H1 (cell line): ENCODE data around the gene ATXN2. TPM values are rescaled to one million over a fixed set of nuclear protein-coding genes. Genes with fewer than 3 reads are reported as not detected.

ENCODE experiments used
- EGR1 ChIP-seq: IDR thresholded peaks from 2 replicates; pipeline ENCODE4 v1.6.1; 2011; ENCODE audit warnings: low read depth, low read length, borderline replicate concordance
- HDAC6 ChIP-seq: IDR thresholded peaks from one replicate; pipeline ENCODE4 v1.7.1; 2012; ENCODE audit warnings: low read depth, mild to moderate bottlenecking, inconsistent platforms, low read length, moderate library complexity
- KDM5A ChIP-seq: fragments of 200-600 bp; IDR thresholded peaks from 2 replicates; pipeline ENCODE4 v1.7.1; 2012; ENCODE audit warnings: mild to moderate bottlenecking, low read length, inconsistent platforms, mixed read lengths
- NRF1 ChIP-seq: IDR thresholded peaks from 2 replicates; pipeline ENCODE4 v1.6.1; 2011; ENCODE audit warnings: mild to moderate bottlenecking, low read depth, low read length, improper control_type of control experiment
- PHF8 ChIP-seq: fragments of 200-600 bp; sonication (generic); conservative IDR thresholded peaks from 2 replicates; pipeline ENCODE4 v1.7.1; 2012; ENCODE audit warnings: low read depth, mild to moderate bottlenecking, inconsistent platforms, low read length, moderate library complexity
- RAD21 ChIP-seq, 2 experiments: IDR thresholded peaks in 1 of 2; conservative IDR thresholded peaks in 1 of 2; 2 replicates each; pipeline ENCODE4 v1.6.1; 2011; ENCODE audit warnings: low read depth in 2 of 2, low read length in 2 of 2, improper control_type of control experiment in 1 of 2, inconsistent platforms in 1 of 2, mild to moderate bottlenecking in 1 of 2, moderate library complexity in 1 of 2
- SP1 ChIP-seq: IDR thresholded peaks from 2 replicates; pipeline ENCODE4 v1.6.1; 2011; ENCODE audit warnings: low read depth, low read length
- SRF ChIP-seq: IDR thresholded peaks from 2 replicates; pipeline ENCODE4 v1.6.1; 2011; ENCODE audit warnings: mild to moderate bottlenecking, low read depth, low read length, moderate library complexity
- polyA plus RNA-seq, 7 experiments: library from polyadenylated mRNA; depleted of rRNA in 3 of 7; stranded (reverse) in 5 of 7; unstranded in 2 of 7; fragments of >200 nt in 5 of 7; fragments of 200-250 nt in 2 of 7; gene quantifications; 1 replicate in 5 of 7; 2 replicates in 1 of 7; 4 replicates in 1 of 7; pipeline versions ENCODE4 v1.2.1 to v1.2.3, GENCODE V29; 2011 to 2013; ENCODE audit warnings: missing spikeins in 2 of 7, mixed read lengths in 2 of 7
- total RNA-seq: library from RNA; stranded (reverse); fragmentation: NEBNext Ultra II Directional; extraction: Animal tissue kit (Norgen Biotek cat#: 25700); gene quantifications from 2 replicates; pipeline ENCODE4 v1.2.1, GENCODE V29; 2021
- TF ChIP-seq, protein P1 (sequence below): fragments of 300-600 bp; sonication (generic); IDR thresholded peaks from 2 replicates; pipeline ENCODE4 v1.7.1; 2012; ENCODE audit warnings: low read length, moderate library complexity, mild to moderate bottlenecking, inconsistent platforms; ENCODE audit not compliant: insufficient replicate concordance
- TF ChIP-seq, protein P2 (sequence below): IDR thresholded peaks from 2 replicates; pipeline ENCODE4 v1.6.1; 2012; ENCODE audit warnings: low read length, inconsistent platforms

The ATXN2 gene
- total and polyA plus RNA-seq, 2 of the 8 experiments (the other 6 are each of a cell fraction or from before 2014, with no cell fraction given), result 46.6 to 80.7 TPM

DNA sequence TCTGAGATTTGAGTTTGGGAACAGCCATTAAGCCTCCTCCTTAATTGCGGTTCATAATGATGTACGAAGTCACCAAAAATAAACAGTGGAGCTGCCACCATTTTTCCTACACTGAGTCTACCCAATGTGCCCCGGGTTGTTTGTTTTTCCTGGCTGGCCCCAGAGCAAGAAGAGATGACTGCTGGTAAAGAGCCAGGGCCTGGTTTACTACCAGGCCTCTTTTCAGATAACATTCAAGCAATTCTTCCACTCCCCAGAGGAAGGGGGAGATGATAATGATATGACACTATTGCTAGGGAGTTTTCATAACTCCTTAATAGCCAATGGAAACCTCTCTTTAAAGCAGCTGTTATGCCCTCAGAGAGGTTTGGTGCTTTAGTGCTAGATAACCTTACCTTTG, 44.3 kb upstream of the ATXN2 start (continued):
- TF ChIP-seq, protein P1, sequence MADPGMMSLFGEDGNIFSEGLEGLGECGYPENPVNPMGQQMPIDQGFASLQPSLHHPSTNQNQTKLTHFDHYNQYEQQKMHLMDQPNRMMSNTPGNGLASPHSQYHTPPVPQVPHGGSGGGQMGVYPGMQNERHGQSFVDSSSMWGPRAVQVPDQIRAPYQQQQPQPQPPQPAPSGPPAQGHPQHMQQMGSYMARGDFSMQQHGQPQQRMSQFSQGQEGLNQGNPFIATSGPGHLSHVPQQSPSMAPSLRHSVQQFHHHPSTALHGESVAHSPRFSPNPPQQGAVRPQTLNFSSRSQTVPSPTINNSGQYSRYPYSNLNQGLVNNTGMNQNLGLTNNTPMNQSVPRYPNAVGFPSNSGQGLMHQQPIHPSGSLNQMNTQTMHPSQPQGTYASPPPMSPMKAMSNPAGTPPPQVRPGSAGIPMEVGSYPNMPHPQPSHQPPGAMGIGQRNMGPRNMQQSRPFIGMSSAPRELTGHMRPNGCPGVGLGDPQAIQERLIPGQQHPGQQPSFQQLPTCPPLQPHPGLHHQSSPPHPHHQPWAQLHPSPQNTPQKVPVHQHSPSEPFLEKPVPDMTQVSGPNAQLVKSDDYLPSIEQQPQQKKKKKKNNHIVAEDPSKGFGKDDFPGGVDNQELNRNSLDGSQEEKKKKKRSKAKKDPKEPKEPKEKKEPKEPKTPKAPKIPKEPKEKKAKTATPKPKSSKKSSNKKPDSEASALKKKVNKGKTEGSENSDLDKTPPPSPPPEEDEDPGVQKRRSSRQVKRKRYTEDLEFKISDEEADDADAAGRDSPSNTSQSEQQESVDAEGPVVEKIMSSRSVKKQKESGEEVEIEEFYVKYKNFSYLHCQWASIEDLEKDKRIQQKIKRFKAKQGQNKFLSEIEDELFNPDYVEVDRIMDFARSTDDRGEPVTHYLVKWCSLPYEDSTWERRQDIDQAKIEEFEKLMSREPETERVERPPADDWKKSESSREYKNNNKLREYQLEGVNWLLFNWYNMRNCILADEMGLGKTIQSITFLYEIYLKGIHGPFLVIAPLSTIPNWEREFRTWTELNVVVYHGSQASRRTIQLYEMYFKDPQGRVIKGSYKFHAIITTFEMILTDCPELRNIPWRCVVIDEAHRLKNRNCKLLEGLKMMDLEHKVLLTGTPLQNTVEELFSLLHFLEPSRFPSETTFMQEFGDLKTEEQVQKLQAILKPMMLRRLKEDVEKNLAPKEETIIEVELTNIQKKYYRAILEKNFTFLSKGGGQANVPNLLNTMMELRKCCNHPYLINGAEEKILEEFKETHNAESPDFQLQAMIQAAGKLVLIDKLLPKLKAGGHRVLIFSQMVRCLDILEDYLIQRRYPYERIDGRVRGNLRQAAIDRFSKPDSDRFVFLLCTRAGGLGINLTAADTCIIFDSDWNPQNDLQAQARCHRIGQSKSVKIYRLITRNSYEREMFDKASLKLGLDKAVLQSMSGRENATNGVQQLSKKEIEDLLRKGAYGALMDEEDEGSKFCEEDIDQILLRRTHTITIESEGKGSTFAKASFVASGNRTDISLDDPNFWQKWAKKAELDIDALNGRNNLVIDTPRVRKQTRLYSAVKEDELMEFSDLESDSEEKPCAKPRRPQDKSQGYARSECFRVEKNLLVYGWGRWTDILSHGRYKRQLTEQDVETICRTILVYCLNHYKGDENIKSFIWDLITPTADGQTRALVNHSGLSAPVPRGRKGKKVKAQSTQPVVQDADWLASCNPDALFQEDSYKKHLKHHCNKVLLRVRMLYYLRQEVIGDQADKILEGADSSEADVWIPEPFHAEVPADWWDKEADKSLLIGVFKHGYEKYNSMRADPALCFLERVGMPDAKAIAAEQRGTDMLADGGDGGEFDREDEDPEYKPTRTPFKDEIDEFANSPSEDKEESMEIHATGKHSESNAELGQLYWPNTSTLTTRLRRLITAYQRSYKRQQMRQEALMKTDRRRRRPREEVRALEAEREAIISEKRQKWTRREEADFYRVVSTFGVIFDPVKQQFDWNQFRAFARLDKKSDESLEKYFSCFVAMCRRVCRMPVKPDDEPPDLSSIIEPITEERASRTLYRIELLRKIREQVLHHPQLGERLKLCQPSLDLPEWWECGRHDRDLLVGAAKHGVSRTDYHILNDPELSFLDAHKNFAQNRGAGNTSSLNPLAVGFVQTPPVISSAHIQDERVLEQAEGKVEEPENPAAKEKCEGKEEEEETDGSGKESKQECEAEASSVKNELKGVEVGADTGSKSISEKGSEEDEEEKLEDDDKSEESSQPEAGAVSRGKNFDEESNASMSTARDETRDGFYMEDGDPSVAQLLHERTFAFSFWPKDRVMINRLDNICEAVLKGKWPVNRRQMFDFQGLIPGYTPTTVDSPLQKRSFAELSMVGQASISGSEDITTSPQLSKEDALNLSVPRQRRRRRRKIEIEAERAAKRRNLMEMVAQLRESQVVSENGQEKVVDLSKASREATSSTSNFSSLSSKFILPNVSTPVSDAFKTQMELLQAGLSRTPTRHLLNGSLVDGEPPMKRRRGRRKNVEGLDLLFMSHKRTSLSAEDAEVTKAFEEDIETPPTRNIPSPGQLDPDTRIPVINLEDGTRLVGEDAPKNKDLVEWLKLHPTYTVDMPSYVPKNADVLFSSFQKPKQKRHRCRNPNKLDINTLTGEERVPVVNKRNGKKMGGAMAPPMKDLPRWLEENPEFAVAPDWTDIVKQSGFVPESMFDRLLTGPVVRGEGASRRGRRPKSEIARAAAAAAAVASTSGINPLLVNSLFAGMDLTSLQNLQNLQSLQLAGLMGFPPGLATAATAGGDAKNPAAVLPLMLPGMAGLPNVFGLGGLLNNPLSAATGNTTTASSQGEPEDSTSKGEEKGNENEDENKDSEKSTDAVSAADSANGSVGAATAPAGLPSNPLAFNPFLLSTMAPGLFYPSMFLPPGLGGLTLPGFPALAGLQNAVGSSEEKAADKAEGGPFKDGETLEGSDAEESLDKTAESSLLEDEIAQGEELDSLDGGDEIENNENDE, result no peak
- no peak for TF ChIP-seq SRF
- no peak for TF ChIP-seq PHF8
- TF ChIP-seq EGR1, result no peak
- TF ChIP-seq HDAC6, result no peak
- TF ChIP-seq, protein P2, sequence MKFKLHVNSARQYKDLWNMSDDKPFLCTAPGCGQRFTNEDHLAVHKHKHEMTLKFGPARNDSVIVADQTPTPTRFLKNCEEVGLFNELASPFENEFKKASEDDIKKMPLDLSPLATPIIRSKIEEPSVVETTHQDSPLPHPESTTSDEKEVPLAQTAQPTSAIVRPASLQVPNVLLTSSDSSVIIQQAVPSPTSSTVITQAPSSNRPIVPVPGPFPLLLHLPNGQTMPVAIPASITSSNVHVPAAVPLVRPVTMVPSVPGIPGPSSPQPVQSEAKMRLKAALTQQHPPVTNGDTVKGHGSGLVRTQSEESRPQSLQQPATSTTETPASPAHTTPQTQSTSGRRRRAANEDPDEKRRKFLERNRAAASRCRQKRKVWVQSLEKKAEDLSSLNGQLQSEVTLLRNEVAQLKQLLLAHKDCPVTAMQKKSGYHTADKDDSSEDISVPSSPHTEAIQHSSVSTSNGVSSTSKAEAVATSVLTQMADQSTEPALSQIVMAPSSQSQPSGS, result no peak
- no peak for TF ChIP-seq SP1
- TF ChIP-seq NRF1, result no peak
- TF ChIP-seq RAD21 (IDR thresholded peaks at IDR 0.05 in 1 of 2, conservative IDR thresholded peaks at IDR 0.05 in 1 of 2; ENCODE audit: low read depth in 2 of 2, low read length in 2 of 2), result no peak
- TF ChIP-seq KDM5A, result no peak
